Tracheal epithelial cell (primary cell): Measurements from ENCODE around the gene ANKRD7. TPM values are rescaled to one million over a fixed set of nuclear protein-coding genes. Genes with fewer than 3 reads are reported as not detected.

Experiments
- total RNA-seq: library from RNA; depleted of rRNA; stranded (reverse); fragments of >200 nt; gene quantifications from 2 replicates; pipeline ENCODE4 v1.2.1, GENCODE V29; 2014

The ANKRD7 gene
- 0.72 and 0.85 TPM in 2 replicates for total RNA-seq

GRCh38 chr7:118224521-118224920, at the start of gene ANKRD7:
ANKRD7 (plus strand) TSS chr7:118224704; CDS start chr7:118224831, 127 bp downstream.

DNA sequence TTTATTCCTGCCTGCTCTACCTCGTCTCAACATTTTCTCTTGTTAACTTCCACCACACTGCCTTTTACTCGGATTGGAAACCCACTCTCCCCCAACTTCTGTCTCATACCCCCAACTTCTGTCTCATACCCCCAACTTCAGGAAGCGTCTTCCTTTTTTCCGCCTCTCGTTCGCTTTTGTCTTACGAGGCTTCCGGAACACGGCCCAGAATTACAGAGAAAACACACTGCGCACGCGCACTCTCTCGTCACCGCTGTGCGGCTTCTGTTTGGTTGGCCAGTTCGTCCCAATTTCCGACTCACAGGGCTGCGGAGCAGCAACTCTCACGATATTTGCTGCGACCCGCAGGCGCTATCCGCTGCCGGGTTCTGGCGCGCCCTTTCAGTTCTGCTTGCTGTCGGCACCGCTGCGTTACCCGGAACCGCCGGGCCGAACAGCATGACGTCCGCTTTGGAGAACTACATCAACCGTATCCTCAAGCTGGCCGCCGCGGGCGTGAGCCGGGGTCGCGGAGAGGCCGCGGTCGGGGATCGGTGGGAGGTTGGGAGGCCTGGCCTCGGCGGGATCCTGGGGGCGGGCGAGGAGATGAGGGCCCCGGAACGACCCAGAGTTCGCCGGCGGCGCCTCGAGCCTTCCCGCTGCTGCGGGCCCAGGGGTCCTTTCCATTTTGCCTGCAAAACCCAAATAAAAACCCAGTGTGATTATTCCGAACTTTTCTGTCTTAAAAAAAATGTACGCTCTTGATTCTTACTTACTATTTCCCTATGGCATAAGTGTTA, 40.5 kb upstream of the ANKRD7 start, which contains the start of gene LSM8:
Gene LSM8 (plus strand): TSS at position 379 of the 779 bp plus-strand sequence. CDS start 60 bp downstream, at position 439.

Other genes starting within 250 kb of the ANKRD7 start
- 29.6 and 36.7 TPM in 2 replicates for gene LSM8, start 40.5 kb upstream of the ANKRD7 start, total RNA-seq